B cell (primary cell): ENCODE measurements around the gene LIPG.

ENCODE experiments used
- CTCF ChIP-seq: fragments of 200-600 bp; IDR thresholded peaks from one replicate; pipeline ENCODE4 v1.8.0; 2022; ENCODE audit warnings: antibody characterized with exemption, mild to moderate bottlenecking
- EZH2 ChIP-seq: IDR thresholded peaks from 2 replicates; pipeline ENCODE4 v1.6.1; 2012; ENCODE audit warnings: borderline replicate concordance, low read depth, mild to moderate bottlenecking, moderate library complexity, low read length; ENCODE audit not compliant: insufficient read depth, poor library complexity, severe bottlenecking

GRCh38 chr18:49560277-49560623 lies 1.6 kb upstream of the LIPG start:
- TF ChIP-seq EZH2: no peak
- no peak for TF ChIP-seq CTCF
